Uterus (tissue), 2 donors: ENCODE measurements around the gene HADH.

ENCODE experiments used
- POLR2A ChIP-seq, 2 donors: fragments of 450-650 bp; IDR thresholded peaks; one replicate each; pipeline ENCODE4 v1.6.1; 2016; ENCODE audit warnings: antibody characterized with exemption in 2 of 2, mild to moderate bottlenecking in 1 of 2, moderate library complexity in 1 of 2
- TF ChIP-seq, protein P1 (sequence below), 4 experiments: fragments of 200-600 bp in 2 of 4; fragments of 450-650 bp in 2 of 4; sonication (generic) in 2 of 4; IDR thresholded peaks; one replicate each; pipeline ENCODE4 v1.5.1; 2016 to 2019; ENCODE audit warnings: antibody characterized with exemption in 4 of 4, mild to moderate bottlenecking in 2 of 4, moderate library complexity in 1 of 4

GRCh38 chr4:108034565-108034964 is 44.9 kb downstream of the HADH start:
- TF ChIP-seq POLR2A (IDR thresholded peaks at IDR 0.05) = no peak
- TF ChIP-seq, protein P1, sequence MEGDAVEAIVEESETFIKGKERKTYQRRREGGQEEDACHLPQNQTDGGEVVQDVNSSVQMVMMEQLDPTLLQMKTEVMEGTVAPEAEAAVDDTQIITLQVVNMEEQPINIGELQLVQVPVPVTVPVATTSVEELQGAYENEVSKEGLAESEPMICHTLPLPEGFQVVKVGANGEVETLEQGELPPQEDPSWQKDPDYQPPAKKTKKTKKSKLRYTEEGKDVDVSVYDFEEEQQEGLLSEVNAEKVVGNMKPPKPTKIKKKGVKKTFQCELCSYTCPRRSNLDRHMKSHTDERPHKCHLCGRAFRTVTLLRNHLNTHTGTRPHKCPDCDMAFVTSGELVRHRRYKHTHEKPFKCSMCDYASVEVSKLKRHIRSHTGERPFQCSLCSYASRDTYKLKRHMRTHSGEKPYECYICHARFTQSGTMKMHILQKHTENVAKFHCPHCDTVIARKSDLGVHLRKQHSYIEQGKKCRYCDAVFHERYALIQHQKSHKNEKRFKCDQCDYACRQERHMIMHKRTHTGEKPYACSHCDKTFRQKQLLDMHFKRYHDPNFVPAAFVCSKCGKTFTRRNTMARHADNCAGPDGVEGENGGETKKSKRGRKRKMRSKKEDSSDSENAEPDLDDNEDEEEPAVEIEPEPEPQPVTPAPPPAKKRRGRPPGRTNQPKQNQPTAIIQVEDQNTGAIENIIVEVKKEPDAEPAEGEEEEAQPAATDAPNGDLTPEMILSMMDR (IDR thresholded peaks at IDR 0.05) = no peak
